Adipocyte (in vitro differentiated cells): ENCODE results near the gene TGM1.
"Not testable (repeated sequence)": the region's sequence is repeated elsewhere in the genome, so short reads cannot be mapped to it uniquely, and the experiment has no call there.

ENCODE experiments used
- DNase-seq: peaks from one replicate; pipeline ENCODE4 v3.0.0-alpha.2; 2015; ENCODE audit warnings: low read depth
- H3K27me3 ChIP-seq: replicated peaks from 2 replicates; pipeline ENCODE4 v1.7.0; 2013; ENCODE audit warnings: mild to moderate bottlenecking, low read length, moderate library complexity; ENCODE audit not compliant: control insufficient read depth, insufficient read depth
- H3K36me3 ChIP-seq: 2 replicates; pipeline ENCODE4 v1.7.0; 2013; ENCODE audit warnings: low read length, mild to moderate bottlenecking, moderate library complexity; ENCODE audit not compliant: control insufficient read depth, insufficient read depth, severe bottlenecking
- H3K4me1 ChIP-seq: 2 replicates; pipeline ENCODE4 v1.7.0; 2013; ENCODE audit warnings: mild to moderate bottlenecking, low read length, moderate library complexity; ENCODE audit not compliant: control insufficient read depth, insufficient read depth
- H3K4me3 ChIP-seq: 2 replicates; pipeline ENCODE4 v1.7.0; 2013; ENCODE audit warnings: mild to moderate bottlenecking, low read length, moderate library complexity
- H3K9ac ChIP-seq: 2 replicates; pipeline ENCODE4 v1.7.0; 2013; ENCODE audit warnings: mild to moderate bottlenecking, low read length, moderate library complexity
- H3K9me3 ChIP-seq: 2 replicates; pipeline ENCODE4 v1.7.0; 2013; ENCODE audit warnings: mild to moderate bottlenecking, low read length, moderate library complexity; ENCODE audit not compliant: control insufficient read depth

The TGM1 gene

DNA sequence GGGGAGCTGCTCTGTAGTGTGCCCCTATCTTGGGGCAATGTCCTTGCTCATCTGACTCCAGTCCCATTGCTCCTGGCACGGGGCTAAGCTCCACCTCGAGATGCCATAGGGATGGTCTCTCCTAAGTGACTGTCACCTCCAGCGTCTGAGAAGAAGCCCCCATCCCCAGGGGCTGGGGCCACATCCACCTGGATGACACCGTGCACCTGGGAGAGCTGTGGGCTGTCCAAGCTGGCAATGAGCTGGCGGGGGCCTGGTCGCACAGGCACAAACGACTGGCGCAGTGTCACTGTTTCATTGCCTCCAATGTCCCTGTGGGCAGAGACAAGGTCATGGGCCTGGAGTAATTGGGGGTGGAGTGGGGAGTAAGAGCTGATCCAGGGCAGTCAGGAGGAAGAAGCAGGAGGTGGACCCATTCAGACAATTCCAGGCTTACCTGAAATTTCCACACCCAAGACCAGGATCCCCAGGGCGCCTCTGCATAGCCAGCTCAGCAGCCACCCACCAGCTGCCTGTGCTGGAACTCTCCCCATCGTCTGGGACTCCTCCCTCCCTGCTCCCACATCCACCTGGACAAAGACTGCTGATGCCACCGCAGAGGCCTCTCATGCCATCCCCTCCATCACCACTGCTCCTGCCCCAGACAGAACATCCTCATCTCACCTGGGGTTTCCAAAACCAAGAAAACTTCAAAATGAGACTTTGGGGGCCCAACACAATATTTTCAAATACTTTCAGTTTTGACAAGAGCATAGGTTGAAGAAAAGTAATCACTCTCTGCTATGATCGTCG, 13.6 kb downstream of the TGM1 start:
- no peaks in the 10 kb centered on the region for H3K27me3 ChIP-seq
- DNase-seq = no peak
- peaks cover 13% of the 10 kb centered on the region for H3K4me1 ChIP-seq
- no peaks in the 10 kb centered on the region for H3K9me3 ChIP-seq
- H3K36me3 ChIP-seq = no peaks in the 10 kb centered on the region
- no peak overlapping the region for H3K9ac ChIP-seq
- H3K4me3 ChIP-seq = no peak overlapping the region

DNA sequence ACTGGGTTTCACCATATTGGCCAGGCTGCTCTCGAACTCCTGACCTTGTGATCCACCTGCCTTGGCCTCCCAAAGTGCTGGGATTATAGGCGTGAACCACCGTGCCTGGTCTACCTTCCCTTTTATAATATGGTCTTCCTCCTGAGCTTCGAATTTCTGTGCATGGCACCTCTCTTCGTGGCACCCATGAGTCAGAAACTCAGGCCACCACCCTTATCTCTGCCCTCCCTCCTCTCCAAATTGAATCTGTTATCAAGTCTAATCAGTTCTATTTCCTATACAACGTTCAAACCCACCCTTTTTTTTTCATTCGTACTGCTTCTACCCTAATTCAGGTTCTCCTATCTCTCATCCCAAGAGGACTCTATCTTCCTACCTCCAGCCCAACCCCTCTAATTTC, 15.6 kb downstream of the TGM1 start:
- Histone ChIP-seq H3K4me3 (no peak overlapping the region), H3K4me1 (peaks cover 20% of the 10 kb centered on the region), H3K27me3 (no peaks in the 10 kb centered on the region), H3K9ac (no peak overlapping the region), H3K36me3 (no peaks in the 10 kb centered on the region), H3K9me3 (no peaks in the 10 kb centered on the region)
- DNase-seq = no peak

DNA sequence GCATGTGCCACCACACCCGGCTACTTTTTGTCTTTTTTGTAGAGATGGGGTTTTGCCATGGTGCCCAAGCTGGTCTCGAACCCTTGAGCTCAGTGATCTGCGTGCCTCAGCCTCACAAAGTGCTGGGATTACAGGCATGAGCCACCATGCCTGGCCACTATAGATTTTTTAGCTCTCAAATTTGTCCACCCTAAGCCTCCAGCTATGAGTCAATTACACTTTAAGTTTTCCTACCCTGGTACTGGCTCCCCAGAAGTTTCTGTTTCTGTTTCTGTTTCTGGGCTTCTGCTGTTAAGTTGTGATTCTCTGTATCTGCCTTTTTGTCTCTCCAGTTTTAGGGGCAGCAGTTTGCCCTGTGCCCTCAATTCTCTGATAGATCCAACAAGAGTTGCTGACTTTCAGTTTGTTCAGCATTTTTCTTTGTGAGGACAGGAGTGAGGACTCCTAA, 16.2 kb downstream of the TGM1 start:
- peak overlapping the region; percentile 55 for H3K9ac ChIP-seq
- peaks cover 18% of the 10 kb centered on the region for H3K4me1 ChIP-seq
- peak; percentile 21 for DNase-seq
- no peaks in the 10 kb centered on the region for H3K27me3 ChIP-seq
- no peaks in the 10 kb centered on the region for H3K36me3 ChIP-seq
- H3K9me3 ChIP-seq = no peaks in the 10 kb centered on the region
- peak overlapping the region; percentile 5 for H3K4me3 ChIP-seq

DNA sequence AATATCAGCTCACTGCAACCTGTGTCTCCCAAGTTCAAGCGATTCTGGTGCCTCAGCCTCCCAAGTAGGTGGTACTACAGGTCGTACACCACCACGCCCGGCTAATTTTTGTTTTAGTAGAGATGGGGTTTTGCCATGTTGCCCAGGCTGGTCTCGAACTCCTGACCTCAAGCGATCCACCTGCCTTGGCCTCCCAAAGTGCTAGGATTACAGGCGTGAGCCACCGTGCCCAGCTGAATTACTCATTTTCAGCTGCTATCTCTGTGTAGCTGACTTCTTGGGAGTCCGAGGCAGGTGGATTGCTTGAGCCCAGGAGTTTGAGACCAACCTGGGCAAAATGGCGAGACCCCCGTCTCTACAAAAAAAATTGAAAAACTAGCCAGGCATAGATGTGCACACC, 17.6 kb downstream of the TGM1 start:
- not testable (repeated sequence) for H3K9me3 ChIP-seq, H3K36me3 ChIP-seq, H3K27me3 ChIP-seq, DNase-seq, H3K4me3 ChIP-seq, H3K9ac ChIP-seq
- peaks cover 29% of the 10 kb centered on the region for H3K4me1 ChIP-seq

DNA sequence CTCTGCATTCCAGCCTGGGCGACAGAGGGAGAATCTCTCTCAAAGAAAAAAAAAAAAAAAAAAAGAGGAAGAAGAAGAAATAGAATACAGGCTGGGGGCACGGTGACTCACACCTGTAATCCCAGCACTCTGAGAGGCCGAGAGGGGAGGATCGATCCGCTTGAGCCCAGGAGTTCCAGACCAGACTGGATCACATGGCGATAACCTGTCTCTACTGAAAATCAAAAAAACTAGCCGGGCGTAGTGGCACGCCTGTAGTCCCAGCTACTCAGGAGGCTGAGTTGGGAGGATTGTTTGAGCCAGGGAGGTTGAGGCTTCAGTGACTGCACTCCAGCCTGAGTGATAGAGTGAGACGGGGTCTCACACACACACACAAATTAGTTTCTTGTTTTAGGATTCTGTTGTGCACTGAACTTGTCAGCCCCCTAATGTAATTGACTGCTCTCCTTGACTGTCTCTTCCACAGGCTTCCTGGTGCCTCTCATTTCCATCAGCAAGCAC, 19.6 kb downstream of the TGM1 start:
- H3K4me3 ChIP-seq = peak overlapping the region; percentile 93
- no peaks in the 10 kb centered on the region for H3K9me3 ChIP-seq
- no peak for DNase-seq
- no peaks in the 10 kb centered on the region for H3K27me3 ChIP-seq
- H3K36me3 ChIP-seq = peaks cover 26% of the 10 kb centered on the region
- peaks cover 48% of the 10 kb centered on the region for H3K4me1 ChIP-seq
- H3K9ac ChIP-seq = peak overlapping the region; percentile 97

GRCh38 chr14:24241829-24242443, 21.0 kb downstream of the TGM1 start:
- peaks cover 41% of the 10 kb centered on the region for H3K36me3 ChIP-seq
- H3K9ac ChIP-seq = peak overlapping the region; percentile 97
- H3K4me3 ChIP-seq = peak overlapping the region; percentile 93
- no peaks in the 10 kb centered on the region for H3K27me3 ChIP-seq
- H3K4me1 ChIP-seq = peaks cover 58% of the 10 kb centered on the region
- DNase-seq = peak; percentile 98
- H3K9me3 ChIP-seq = no peaks in the 10 kb centered on the region

DNA sequence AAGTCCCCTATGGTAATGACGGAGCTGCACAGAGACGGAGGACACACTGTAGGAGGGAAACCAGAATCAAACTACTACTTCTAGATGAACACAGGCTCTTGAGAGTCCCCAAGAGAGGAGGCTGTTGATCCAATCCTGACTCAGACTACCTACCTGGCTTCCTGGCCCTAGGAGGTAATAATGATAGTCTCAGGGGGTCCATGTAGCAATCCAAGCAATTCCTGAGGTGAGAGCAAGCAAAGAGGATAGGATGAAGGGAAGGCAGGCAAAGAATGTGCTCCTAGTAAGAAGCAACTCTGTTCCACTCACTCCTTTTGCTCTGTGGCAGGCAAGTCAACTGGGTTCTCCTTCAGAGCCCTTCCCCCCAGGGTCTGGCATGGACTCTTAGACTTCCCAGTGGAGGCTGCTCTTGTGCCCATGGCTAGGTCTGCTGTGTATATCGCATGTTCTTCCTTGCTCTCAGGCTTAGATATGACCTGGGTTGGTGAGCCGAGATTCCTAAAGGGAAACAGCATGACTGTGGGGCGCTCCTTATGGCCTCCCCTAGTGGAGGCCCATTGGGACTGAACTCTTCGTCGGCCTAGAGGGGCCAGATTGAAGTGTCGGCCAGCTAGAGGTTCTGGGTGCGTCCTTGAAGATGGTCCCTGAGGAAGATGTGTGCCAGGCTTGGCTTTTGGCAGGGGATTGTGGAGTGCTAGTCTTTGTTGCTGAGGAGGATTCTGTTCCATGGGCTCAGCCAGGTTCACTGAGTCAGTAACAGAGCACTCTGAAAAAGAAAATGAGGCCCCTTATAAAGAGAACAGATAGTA, 22.7 kb downstream of the TGM1 start:
- H3K9ac ChIP-seq = peak overlapping the region; percentile 97
- H3K36me3 ChIP-seq = peaks cover 57% of the 10 kb centered on the region
- no peaks in the 10 kb centered on the region for H3K9me3 ChIP-seq
- DNase-seq = no peak
- peak overlapping the region; percentile 93 for H3K4me3 ChIP-seq
- H3K4me1 ChIP-seq = peaks cover 58% of the 10 kb centered on the region
- no peaks in the 10 kb centered on the region for H3K27me3 ChIP-seq

DNA sequence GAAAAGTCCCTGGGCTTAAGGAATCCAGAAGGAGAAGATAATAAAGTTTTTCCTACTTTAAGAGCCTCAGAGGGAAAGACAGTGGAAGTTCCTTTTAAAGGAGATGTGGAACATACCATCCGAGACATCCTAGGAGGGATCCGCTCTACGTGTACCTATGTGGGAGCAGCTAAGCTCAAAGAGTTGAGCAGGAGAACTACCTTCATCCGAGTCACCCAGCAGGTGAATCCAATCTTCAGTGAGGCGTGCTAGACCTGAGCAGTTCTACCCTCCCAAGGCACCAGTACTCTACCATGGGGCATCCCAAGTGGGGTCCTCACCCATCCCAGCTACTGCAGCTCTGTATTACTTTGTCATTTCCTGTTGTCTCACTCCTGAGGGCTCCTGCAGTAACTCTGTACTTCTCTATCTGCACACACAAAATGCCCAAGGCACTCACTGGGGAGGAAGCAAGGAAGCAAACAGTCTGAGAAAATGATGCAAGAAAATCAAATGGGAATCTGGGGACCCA, 24.4 kb downstream of the TGM1 start:
- no peak overlapping the region for H3K4me3 ChIP-seq
- H3K36me3 ChIP-seq = peaks cover 60% of the 10 kb centered on the region
- no peaks in the 10 kb centered on the region for H3K27me3 ChIP-seq
- peak overlapping the region; percentile 97 for H3K9ac ChIP-seq
- DNase-seq = no peak
- peaks cover 70% of the 10 kb centered on the region for H3K4me1 ChIP-seq
- H3K9me3 ChIP-seq = no peaks in the 10 kb centered on the region

DNA sequence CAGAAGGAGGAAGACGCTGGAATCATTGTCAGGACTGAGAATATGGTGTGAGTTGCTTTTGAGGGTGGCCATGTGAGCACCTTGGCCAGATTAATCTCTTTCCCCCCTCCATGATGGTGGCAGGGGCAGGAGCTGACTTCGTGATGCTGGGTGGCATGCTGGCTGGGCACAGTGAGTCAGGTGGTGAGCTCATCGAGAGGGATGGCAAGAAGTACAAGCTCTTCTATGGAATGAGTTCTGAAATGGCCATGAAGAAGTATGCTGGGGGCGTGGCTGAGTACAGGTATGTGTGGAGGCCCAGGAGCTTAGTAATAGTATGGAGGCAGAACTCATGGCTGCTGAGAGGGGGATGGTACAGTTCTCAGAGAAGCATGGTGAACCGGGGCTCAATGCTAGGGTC, 24.9 kb downstream of the TGM1 start:
- no peaks in the 10 kb centered on the region for H3K27me3 ChIP-seq
- no peak overlapping the region for H3K4me3 ChIP-seq
- H3K9me3 ChIP-seq = no peaks in the 10 kb centered on the region
- DNase-seq = no peak
- peaks cover 70% of the 10 kb centered on the region for H3K4me1 ChIP-seq
- peaks cover 60% of the 10 kb centered on the region for H3K36me3 ChIP-seq
- no peak overlapping the region for H3K9ac ChIP-seq

GRCh38 chr14:24237463-24237955, 25.5 kb downstream of the TGM1 start:
- Histone ChIP-seq H3K4me3 (no peak overlapping the region), H3K4me1 (peaks cover 69% of the 10 kb centered on the region), H3K9me3 (no peaks in the 10 kb centered on the region), H3K9ac (no peak overlapping the region), H3K36me3 (peaks cover 60% of the 10 kb centered on the region), H3K27me3 (no peaks in the 10 kb centered on the region)
- no peak for DNase-seq
